ENCODE data around the gene IL18BP.

The IL18BP gene

DNA sequence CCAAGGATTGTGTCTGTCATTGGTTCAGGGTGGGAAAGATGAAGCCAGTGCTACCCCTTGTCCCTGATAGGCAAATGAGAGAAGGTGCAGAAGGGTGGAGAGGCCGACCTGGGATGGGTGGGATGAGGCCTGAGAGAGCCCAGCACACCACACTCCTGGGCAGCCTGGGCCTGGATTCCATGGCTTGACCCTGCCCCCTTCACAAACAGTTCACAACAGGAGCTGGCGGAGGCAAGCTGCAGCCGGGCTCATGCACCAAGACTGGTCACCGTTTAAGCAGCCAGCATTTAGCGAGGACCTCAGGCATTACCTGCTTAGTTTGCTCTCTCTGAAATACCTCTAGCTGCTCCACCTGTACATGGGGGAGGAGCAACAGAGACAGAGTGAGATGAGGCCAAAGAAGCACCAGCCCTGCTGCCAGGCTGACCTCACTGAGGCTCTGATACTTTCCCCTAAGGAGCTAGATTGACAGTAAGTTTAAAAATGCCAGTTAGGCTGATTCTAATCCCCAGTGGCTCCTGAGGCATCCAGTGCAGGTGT lies 13.5 kb downstream of the IL18BP start:
- no peaks in the 10 kb centered on the region for H3K27me3 ChIP-seq (ENCODE audit: insufficient read depth, low read length)
- peak; percentile 70 for DNase-seq
- no peak overlapping the region for H4K8ac ChIP-seq (ENCODE audit: low read depth, low read length)
- H3K79me1 ChIP-seq (ENCODE audit: low read length) = no peaks in the 10 kb centered on the region
- no peaks in the 10 kb centered on the region for H3K4me1 ChIP-seq (ENCODE audit: control insufficient read depth in 1 of 2, insufficient read depth in 2 of 2, low read length in 2 of 2)
- H3K9ac ChIP-seq (ENCODE audit: low read length) = no peak overlapping the region
- whole genome bisulfite sequencing (ENCODE audit: extremely low coverage, insufficient coverage, insufficient read length) = no CpG with 5 or more reads among the region's 5 CpGs
- H2AK5ac ChIP-seq (ENCODE audit: low read length) = no peak overlapping the region
- H3K9me3 ChIP-seq (ENCODE audit: insufficient read depth, low read depth, low read length) = peaks cover 2% of the 10 kb centered on the region
- H3K23ac ChIP-seq (ENCODE audit: low read length) = no peak overlapping the region
- no peak overlapping the region for H3K4me3 ChIP-seq (ENCODE audit: low read depth, low read length)
- no peak overlapping the region for H2BK5ac ChIP-seq (ENCODE audit: low read depth, low read length, poor library complexity)
- no peak overlapping the region for H3K4me2 ChIP-seq (ENCODE audit: low read length)
- no peak overlapping the region for H3K18ac ChIP-seq (ENCODE audit: low read length)
- peaks cover 86 to 96% of the 10 kb centered on the region in 2 experiments for H3K36me3 ChIP-seq (ENCODE audit: control insufficient read depth in 1 of 2, insufficient read depth in 2 of 2, low read length in 2 of 2)
- H4K91ac ChIP-seq (ENCODE audit: low read depth, low read length) = no peak overlapping the region
- no peak overlapping the region for H3K4ac ChIP-seq (ENCODE audit: low read depth, low read length)
- no peak overlapping the region for H3K27ac ChIP-seq (ENCODE audit: low read depth, low read length)
- H2AFZ ChIP-seq (ENCODE audit: insufficient read depth, low read length, poor library complexity) = no peak overlapping the region
- H2BK12ac ChIP-seq (ENCODE audit: low read length) = no peak overlapping the region
- H2BK120ac ChIP-seq (ENCODE audit: insufficient read depth, low read length, poor library complexity) = no peak overlapping the region
- no peak overlapping the region for H3K14ac ChIP-seq (ENCODE audit: low read length)
- H4K12ac ChIP-seq (ENCODE audit: low read depth, low read length) = no peak overlapping the region
- no peaks in the 10 kb centered on the region for H3K79me2 ChIP-seq (ENCODE audit: control insufficient read depth, insufficient read depth, low read length, poor library complexity)

DNA sequence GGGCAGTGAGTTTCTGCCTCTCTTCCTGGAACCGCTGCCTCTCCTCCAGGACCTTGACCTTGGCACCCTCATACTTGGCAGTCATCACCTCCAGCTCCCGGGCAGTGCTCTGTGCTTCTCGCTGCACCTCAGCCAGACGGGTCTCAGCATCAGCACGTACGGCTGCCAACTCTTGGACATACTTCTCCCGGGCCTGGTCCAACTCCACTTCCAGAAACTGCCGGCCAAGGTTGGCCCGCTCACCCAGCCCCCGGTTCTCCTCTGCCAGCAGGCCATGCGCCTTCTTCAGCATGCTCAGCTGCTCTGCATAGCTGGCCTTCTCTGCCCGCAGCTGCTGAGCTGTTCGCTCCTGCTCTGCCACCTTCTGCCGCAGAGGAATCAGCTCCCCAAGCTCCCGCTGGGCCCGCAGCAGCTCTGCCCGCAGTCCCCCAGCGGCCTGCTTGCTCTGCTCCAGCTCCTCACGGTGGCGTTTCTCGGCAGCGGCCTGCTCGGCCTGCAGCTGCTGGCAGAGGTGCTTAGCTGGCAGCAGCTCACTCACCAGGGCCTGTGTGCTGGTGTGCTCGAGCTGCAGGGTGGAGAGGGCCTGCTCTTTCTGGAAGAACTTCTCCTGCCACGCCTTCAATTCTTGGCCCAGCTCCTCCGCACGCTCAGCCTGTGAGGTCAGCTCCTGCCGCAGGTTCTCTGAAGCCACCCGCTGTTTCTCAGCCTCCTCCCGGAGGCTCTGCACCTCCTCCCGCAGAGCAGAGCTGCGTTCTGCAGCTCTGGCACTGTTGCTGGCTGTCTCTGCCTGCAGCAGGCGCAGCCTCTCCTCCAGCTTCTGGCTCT lies 14.4 kb downstream of the IL18BP start:
- H3K14ac ChIP-seq (ENCODE audit: low read length) = no peak overlapping the region
- H2AFZ ChIP-seq (ENCODE audit: insufficient read depth, low read length, poor library complexity) = no peak overlapping the region
- H3K27ac ChIP-seq (ENCODE audit: low read depth, low read length) = no peak overlapping the region
- no peak overlapping the region for H3K9ac ChIP-seq (ENCODE audit: low read length)
- H3K9me3 ChIP-seq (ENCODE audit: insufficient read depth, low read depth, low read length) = peaks cover 2% of the 10 kb centered on the region
- no peak overlapping the region for H4K12ac ChIP-seq (ENCODE audit: low read depth, low read length)
- H2BK120ac ChIP-seq (ENCODE audit: insufficient read depth, low read length, poor library complexity) = no peak overlapping the region
- H3K23ac ChIP-seq (ENCODE audit: low read length) = no peak overlapping the region
- no peaks in the 10 kb centered on the region for H3K27me3 ChIP-seq (ENCODE audit: insufficient read depth, low read length)
- no peak overlapping the region for H2AK5ac ChIP-seq (ENCODE audit: low read length)
- no peak overlapping the region for H3K4me2 ChIP-seq (ENCODE audit: low read length)
- DNase-seq = peak; percentile 70 to 79
- H2BK12ac ChIP-seq (ENCODE audit: low read length) = no peak overlapping the region
- peaks cover 87 to 96% of the 10 kb centered on the region in 2 experiments for H3K36me3 ChIP-seq (ENCODE audit: control insufficient read depth in 1 of 2, insufficient read depth in 2 of 2, low read length in 2 of 2)
- no peak overlapping the region for H4K91ac ChIP-seq (ENCODE audit: low read depth, low read length)
- no peak overlapping the region for H3K18ac ChIP-seq (ENCODE audit: low read length)
- no CpG with 5 or more reads among the region's 33 CpGs for WGBS (ENCODE audit: extremely low coverage, insufficient coverage, insufficient read length)
- no peak overlapping the region for H3K4ac ChIP-seq (ENCODE audit: low read depth, low read length)
- no peaks in the 10 kb centered on the region for H3K79me1 ChIP-seq (ENCODE audit: low read length)
- no peak overlapping the region for H2BK5ac ChIP-seq (ENCODE audit: low read depth, low read length, poor library complexity)
- H3K4me1 ChIP-seq (ENCODE audit: control insufficient read depth in 1 of 2, insufficient read depth in 2 of 2, low read length in 2 of 2) = no peaks in the 10 kb centered on the region
- H3K79me2 ChIP-seq (ENCODE audit: control insufficient read depth, insufficient read depth, low read length, poor library complexity) = no peaks in the 10 kb centered on the region
- H4K8ac ChIP-seq (ENCODE audit: low read depth, low read length) = no peak overlapping the region
- H3K4me3 ChIP-seq (ENCODE audit: low read depth, low read length) = no peak overlapping the region

DNA sequence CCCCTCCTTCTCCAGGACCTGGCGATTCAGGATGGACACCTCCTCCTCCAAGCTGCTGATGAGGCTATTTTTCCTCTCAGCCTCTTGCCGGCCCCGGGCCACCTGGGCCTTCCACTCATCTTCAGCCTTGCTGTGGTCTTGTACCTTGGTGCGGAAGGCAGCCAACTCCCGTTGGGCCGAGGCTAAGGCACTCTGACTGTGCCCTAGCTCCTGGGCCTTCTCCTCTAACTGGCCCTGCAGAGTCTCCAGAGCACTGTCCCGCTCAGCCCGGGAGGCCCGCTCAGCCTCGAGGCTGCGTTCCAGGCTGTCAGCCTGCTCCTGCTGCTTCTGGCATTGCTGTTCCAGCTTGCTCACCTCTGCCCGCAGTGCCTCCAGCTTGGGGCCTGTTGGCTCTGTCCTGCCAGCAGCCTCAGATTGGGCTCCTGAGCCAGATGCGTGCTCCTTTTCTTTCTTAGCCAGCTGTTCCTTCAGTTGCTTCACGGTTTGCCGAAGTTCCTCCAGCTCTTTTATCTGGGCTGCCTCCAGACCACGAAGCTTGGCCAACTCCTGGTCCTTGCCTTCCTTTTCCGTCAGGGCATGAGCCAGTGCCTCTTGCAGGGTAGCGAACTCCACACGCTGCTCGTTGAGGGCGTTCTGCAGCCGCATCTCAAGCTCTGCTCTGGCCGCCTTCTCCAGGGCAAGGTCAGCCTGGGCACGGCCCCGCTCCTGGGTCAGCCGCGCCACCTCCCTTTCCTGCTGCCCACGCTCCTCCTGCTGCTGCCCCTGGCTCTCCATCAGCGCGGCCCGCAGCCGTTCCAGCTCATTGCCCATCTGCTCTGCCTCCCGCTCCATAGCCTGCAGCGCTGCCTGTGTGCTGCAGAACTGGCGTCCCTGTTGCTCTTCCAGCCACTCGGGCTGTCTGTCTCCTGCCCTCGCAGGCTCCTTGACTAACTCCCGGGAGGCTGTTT lies 15.3 kb downstream of the IL18BP start:
- no CpG with 5 or more reads among the region's 38 CpGs for WGBS (ENCODE audit: extremely low coverage, insufficient coverage, insufficient read length)
- Histone ChIP-seq H2BK5ac (ENCODE audit: low read depth, low read length, poor library complexity) (no peak overlapping the region), H3K79me2 (ENCODE audit: control insufficient read depth, insufficient read depth, low read length, poor library complexity) (no peaks in the 10 kb centered on the region), H3K23ac (ENCODE audit: low read length) (no peak overlapping the region), H3K27ac (ENCODE audit: low read depth, low read length) (no peak overlapping the region), H4K12ac (ENCODE audit: low read depth, low read length) (no peak overlapping the region), H3K4me2 (ENCODE audit: low read length) (no peak overlapping the region), H3K27me3 (ENCODE audit: insufficient read depth, low read length) (no peaks in the 10 kb centered on the region), H3K4me1 (ENCODE audit: control insufficient read depth in 1 of 2, insufficient read depth in 2 of 2, low read length in 2 of 2) (no peaks in the 10 kb centered on the region), H3K14ac (ENCODE audit: low read length) (no peak overlapping the region), H2AFZ (ENCODE audit: insufficient read depth, low read length, poor library complexity) (no peak overlapping the region), H3K18ac (ENCODE audit: low read length) (no peak overlapping the region), H2BK120ac (ENCODE audit: insufficient read depth, low read length, poor library complexity) (no peak overlapping the region), H3K9me3 (ENCODE audit: insufficient read depth, low read depth, low read length) (peaks cover 2% of the 10 kb centered on the region), H2AK5ac (ENCODE audit: low read length) (no peak overlapping the region), H3K36me3 (ENCODE audit: control insufficient read depth in 1 of 2, insufficient read depth in 2 of 2, low read length in 2 of 2) (peaks cover 88 to 97% of the 10 kb centered on the region in 2 experiments), H3K4ac (ENCODE audit: low read depth, low read length) (no peak overlapping the region), H2BK12ac (ENCODE audit: low read length) (no peak overlapping the region), H3K4me3 (ENCODE audit: low read depth, low read length) (no peak overlapping the region), H3K79me1 (ENCODE audit: low read length) (no peaks in the 10 kb centered on the region), H4K8ac (ENCODE audit: low read depth, low read length) (no peak overlapping the region), H3K9ac (ENCODE audit: low read length) (no peak overlapping the region), H4K91ac (ENCODE audit: low read depth, low read length) (no peak overlapping the region)
- peak in 1 of 2 donors; percentile 51 for DNase-seq

GRCh38 chr11:72014761-72015320 lies 16.1 kb downstream of the IL18BP start:
- H2BK5ac ChIP-seq (ENCODE audit: low read depth, low read length, poor library complexity) = no peak overlapping the region
- H3K4ac ChIP-seq (ENCODE audit: low read depth, low read length) = no peak overlapping the region
- peaks cover 87 to 98% of the 10 kb centered on the region in 2 experiments for H3K36me3 ChIP-seq (ENCODE audit: control insufficient read depth in 1 of 2, insufficient read depth in 2 of 2, low read length in 2 of 2)
- WGBS (ENCODE audit: extremely low coverage, insufficient coverage, insufficient read length) = no CpG with 5 or more reads among the region's 16 CpGs
- H3K27me3 ChIP-seq (ENCODE audit: insufficient read depth, low read length) = no peaks in the 10 kb centered on the region
- H2BK120ac ChIP-seq (ENCODE audit: insufficient read depth, low read length, poor library complexity) = no peak overlapping the region
- H3K79me1 ChIP-seq (ENCODE audit: low read length) = no peaks in the 10 kb centered on the region
- peaks cover 2% of the 10 kb centered on the region for H3K9me3 ChIP-seq (ENCODE audit: insufficient read depth, low read depth, low read length)
- no peak overlapping the region for H2BK12ac ChIP-seq (ENCODE audit: low read length)
- no peak overlapping the region for H4K8ac ChIP-seq (ENCODE audit: low read depth, low read length)
- no peak overlapping the region for H3K27ac ChIP-seq (ENCODE audit: low read depth, low read length)
- H4K12ac ChIP-seq (ENCODE audit: low read depth, low read length) = no peak overlapping the region
- H3K9ac ChIP-seq (ENCODE audit: low read length) = no peak overlapping the region
- no peaks in the 10 kb centered on the region for H3K79me2 ChIP-seq (ENCODE audit: control insufficient read depth, insufficient read depth, low read length, poor library complexity)
- H3K4me3 ChIP-seq (ENCODE audit: low read depth, low read length) = no peak overlapping the region
- no peak overlapping the region for H4K91ac ChIP-seq (ENCODE audit: low read depth, low read length)
- no peak overlapping the region for H3K23ac ChIP-seq (ENCODE audit: low read length)
- H3K4me2 ChIP-seq (ENCODE audit: low read length) = no peak overlapping the region
- no peak overlapping the region for H3K18ac ChIP-seq (ENCODE audit: low read length)
- no peak for DNase-seq
- no peak overlapping the region for H2AFZ ChIP-seq (ENCODE audit: insufficient read depth, low read length, poor library complexity)
- no peak overlapping the region for H2AK5ac ChIP-seq (ENCODE audit: low read length)
- H3K14ac ChIP-seq (ENCODE audit: low read length) = no peak overlapping the region
- no peaks in the 10 kb centered on the region for H3K4me1 ChIP-seq (ENCODE audit: control insufficient read depth in 1 of 2, insufficient read depth in 2 of 2, low read length in 2 of 2)
